Measurements from ENCODE around the gene CEP97. TPM values are rescaled to one million over a fixed set of nuclear protein-coding genes. Genes with fewer than 3 reads are reported as not detected.

CEP97 gene
- polyA plus RNA-seq, 2 donors: 0.94 to 1.1 TPM

DNA sequence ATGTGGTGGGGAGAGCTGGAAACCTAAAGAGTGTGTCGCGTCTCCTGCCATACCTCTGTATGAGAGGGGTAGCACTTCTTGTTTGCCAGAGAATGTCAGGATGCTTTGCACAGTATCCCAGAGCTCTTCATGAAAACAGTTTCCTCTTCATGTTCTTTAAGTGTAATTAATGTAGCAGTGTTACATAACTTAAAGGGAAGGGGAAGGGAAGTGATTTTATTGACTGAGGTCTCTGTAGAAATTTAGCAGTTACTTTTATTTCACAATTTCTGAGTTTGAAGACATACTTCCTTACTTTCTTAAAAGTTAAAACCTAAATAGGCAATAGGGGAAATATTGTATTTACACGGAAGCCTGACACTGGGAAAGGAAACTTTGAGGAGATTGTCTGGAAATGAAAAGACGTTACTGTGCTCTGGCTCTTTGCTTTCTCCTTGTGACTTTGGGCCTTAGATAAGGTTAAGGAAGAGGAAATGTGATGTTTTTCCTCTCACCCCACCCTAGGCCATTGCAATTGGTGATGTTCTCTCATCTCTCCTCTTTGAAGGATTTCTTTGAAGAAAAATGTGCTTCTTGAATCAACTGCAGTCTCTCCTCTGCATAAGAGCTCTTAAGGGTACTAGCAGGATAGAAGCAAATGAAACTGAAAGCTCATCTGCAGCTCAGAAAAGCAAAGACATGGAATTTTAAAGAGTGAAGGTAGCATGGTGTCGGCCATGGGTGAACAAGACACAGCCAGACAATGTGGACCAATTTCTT is 60.6 kb downstream of the CEP97 start:
- H3K9me3 ChIP-seq (ENCODE audit: control insufficient read depth in 2 of 2, insufficient read depth in 1 of 2, low read depth in 1 of 2, low read length in 1 of 2): no peaks in the 10 kb centered on the region
- WGBS, 2 donors: 82 to 85% methylated on average over 5 of the region's 5 CpGs
- H3K27me3 ChIP-seq (ENCODE audit: control insufficient read depth in 1 of 2, insufficient read depth in 2 of 2, low read length in 2 of 2): no peaks in the 10 kb centered on the region
- peaks cover 0 to 7% of the 10 kb centered on the region in 2 donors for H3K36me3 ChIP-seq (ENCODE audit: control insufficient read depth in 2 of 2, insufficient read depth in 2 of 2, low read length in 1 of 2)
- no peak overlapping the region for H3K4me3 ChIP-seq (ENCODE audit: low read depth in 1 of 2, low read length in 2 of 2)
- H3K27ac ChIP-seq (ENCODE audit: low read depth in 2 of 2, low read length in 1 of 2): peak overlapping the region in 1 of 2 donors; percentile 7
- no peaks in the 10 kb centered on the region for H3K4me1 ChIP-seq (ENCODE audit: control insufficient read depth in 2 of 2, insufficient read depth in 2 of 2, low read length in 1 of 2)

GRCh38 chr3:101791778-101792177 is 67.4 kb downstream of the CEP97 start:
- H3K36me3 ChIP-seq (ENCODE audit: control insufficient read depth in 2 of 2, insufficient read depth in 2 of 2, low read length in 1 of 2): no peaks in the 10 kb centered on the region
- peaks cover 0 to 2% of the 10 kb centered on the region in 2 donors for H3K4me1 ChIP-seq (ENCODE audit: control insufficient read depth in 2 of 2, insufficient read depth in 2 of 2, low read length in 1 of 2)
- no peak overlapping the region for H3K27ac ChIP-seq (ENCODE audit: low read depth in 2 of 2, low read length in 1 of 2)
- 90 to 94% methylated on average over 4 of the region's 4 CpGs for WGBS, 2 donors
- no peaks in the 10 kb centered on the region for H3K9me3 ChIP-seq (ENCODE audit: control insufficient read depth in 2 of 2, insufficient read depth in 1 of 2, low read depth in 1 of 2, low read length in 1 of 2)
- H3K27me3 ChIP-seq (ENCODE audit: control insufficient read depth in 1 of 2, insufficient read depth in 2 of 2, low read length in 2 of 2): no peaks in the 10 kb centered on the region
- no peak overlapping the region for H3K4me3 ChIP-seq (ENCODE audit: low read depth in 1 of 2, low read length in 2 of 2)

- 92 to 93% methylated on average over 3 of the region's 3 CpGs for WGBS, 2 donors
- Histone ChIP-seq H3K27ac (ENCODE audit: low read depth in 2 of 2, low read length in 1 of 2) (no peak overlapping the region), H3K9me3 (ENCODE audit: control insufficient read depth in 2 of 2, insufficient read depth in 1 of 2, low read depth in 1 of 2, low read length in 1 of 2) (no peaks in the 10 kb centered on the region), H3K27me3 (ENCODE audit: control insufficient read depth in 1 of 2, insufficient read depth in 2 of 2, low read length in 2 of 2) (no peaks in the 10 kb centered on the region), H3K36me3 (ENCODE audit: control insufficient read depth in 2 of 2, insufficient read depth in 2 of 2, low read length in 1 of 2) (no peaks in the 10 kb centered on the region), H3K4me3 (ENCODE audit: low read depth in 1 of 2, low read length in 2 of 2) (no peak overlapping the region), H3K4me1 (ENCODE audit: control insufficient read depth in 2 of 2, insufficient read depth in 2 of 2, low read length in 1 of 2) (peaks cover 0 to 2% of the 10 kb centered on the region in 2 donors)
Observed at GRCh38 chr3:101796077-101796680, 71.8 kb downstream of the CEP97 start.

- 87 to 91% methylated on average over 4 of the region's 4 CpGs for WGBS, 2 donors
Observed at GRCh38 chr3:101801174-101801573, 76.8 kb downstream of the CEP97 start.

DNA sequence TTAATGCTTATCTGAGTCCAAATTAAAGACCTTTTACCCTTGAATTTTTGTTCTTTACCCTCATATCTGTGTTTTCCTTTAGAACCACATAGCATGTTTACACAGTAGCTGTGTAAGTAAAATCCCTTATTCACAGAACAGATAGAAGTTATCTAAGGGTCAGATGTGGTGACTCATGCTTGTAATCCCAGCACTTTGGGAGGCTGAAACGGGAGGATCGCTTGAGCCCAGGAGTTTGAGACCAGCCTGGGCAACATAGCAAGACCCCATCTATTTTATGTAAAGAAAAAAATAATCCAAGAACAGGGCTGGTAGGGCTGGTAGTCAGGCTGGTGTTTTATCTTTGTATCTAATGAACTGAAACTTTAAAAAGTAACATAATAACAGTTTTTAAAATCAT is 77.8 kb downstream of the CEP97 start:
- Histone ChIP-seq H3K27ac (ENCODE audit: low read depth in 2 of 2, low read length in 1 of 2) (no peak overlapping the region), H3K4me3 (ENCODE audit: low read depth in 1 of 2, low read length in 2 of 2) (no peak overlapping the region), H3K9me3 (ENCODE audit: control insufficient read depth in 2 of 2, insufficient read depth in 1 of 2, low read depth in 1 of 2, low read length in 1 of 2) (no peaks in the 10 kb centered on the region), H3K36me3 (ENCODE audit: control insufficient read depth in 2 of 2, insufficient read depth in 2 of 2, low read length in 1 of 2) (no peaks in the 10 kb centered on the region), H3K4me1 (ENCODE audit: control insufficient read depth in 2 of 2, insufficient read depth in 2 of 2, low read length in 1 of 2) (no peaks in the 10 kb centered on the region), H3K27me3 (ENCODE audit: control insufficient read depth in 1 of 2, insufficient read depth in 2 of 2, low read length in 2 of 2) (no peaks in the 10 kb centered on the region)
- WGBS, 2 donors: 72 to 88% methylated on average over 2 of the region's 2 CpGs

More at GRCh38 chr3:101801174-101801573, 76.8 kb downstream of the CEP97 start:
- no peak overlapping the region for H3K27ac ChIP-seq (ENCODE audit: low read depth in 2 of 2, low read length in 1 of 2)
- no peaks in the 10 kb centered on the region for H3K9me3 ChIP-seq (ENCODE audit: control insufficient read depth in 2 of 2, insufficient read depth in 1 of 2, low read depth in 1 of 2, low read length in 1 of 2)
- no peaks in the 10 kb centered on the region for H3K27me3 ChIP-seq (ENCODE audit: control insufficient read depth in 1 of 2, insufficient read depth in 2 of 2, low read length in 2 of 2)
- H3K4me3 ChIP-seq (ENCODE audit: low read depth in 1 of 2, low read length in 2 of 2): no peak overlapping the region
- no peaks in the 10 kb centered on the region for H3K4me1 ChIP-seq (ENCODE audit: control insufficient read depth in 2 of 2, insufficient read depth in 2 of 2, low read length in 1 of 2)
- no peaks in the 10 kb centered on the region for H3K36me3 ChIP-seq (ENCODE audit: control insufficient read depth in 2 of 2, insufficient read depth in 2 of 2, low read length in 1 of 2)

DNA sequence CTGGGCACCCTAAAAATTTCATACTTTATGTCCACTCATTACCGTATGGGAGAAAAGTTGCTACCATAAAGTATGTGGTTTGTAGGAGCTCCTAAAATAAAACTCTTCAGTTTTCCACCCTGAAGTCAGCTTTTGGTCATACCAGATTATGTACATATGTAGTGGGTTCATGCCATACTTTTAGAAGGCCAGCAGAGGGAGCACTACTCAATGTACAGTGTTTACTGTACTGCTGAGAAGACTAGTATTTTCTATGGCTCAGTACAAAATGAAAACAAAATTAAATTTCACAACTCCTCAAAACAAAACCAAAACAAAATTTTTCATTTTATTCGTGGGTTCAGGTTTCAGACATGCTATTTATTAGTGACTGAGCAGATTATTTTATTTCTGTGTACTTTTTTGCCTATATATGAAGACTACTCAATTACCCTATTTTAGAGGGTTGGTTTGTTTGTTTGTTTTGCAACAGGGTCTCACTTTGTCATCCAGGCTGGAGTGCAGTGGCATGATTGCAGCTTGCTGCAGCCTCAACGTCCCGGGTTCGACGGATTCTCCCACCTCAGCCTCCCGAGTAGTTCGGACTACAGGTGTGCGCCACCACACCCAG is 78.9 kb downstream of the CEP97 start:
- no peaks in the 10 kb centered on the region for H3K27me3 ChIP-seq (ENCODE audit: control insufficient read depth in 1 of 2, insufficient read depth in 2 of 2, low read length in 2 of 2)
- no peak overlapping the region for H3K27ac ChIP-seq (ENCODE audit: low read depth in 2 of 2, low read length in 1 of 2)
- WGBS, 2 donors: 79% methylated on average over 9 of the region's 9 CpGs
- no peaks in the 10 kb centered on the region for H3K36me3 ChIP-seq (ENCODE audit: control insufficient read depth in 2 of 2, insufficient read depth in 2 of 2, low read length in 1 of 2)
- H3K9me3 ChIP-seq (ENCODE audit: control insufficient read depth in 2 of 2, insufficient read depth in 1 of 2, low read depth in 1 of 2, low read length in 1 of 2): no peaks in the 10 kb centered on the region
- no peaks in the 10 kb centered on the region for H3K4me1 ChIP-seq (ENCODE audit: control insufficient read depth in 2 of 2, insufficient read depth in 2 of 2, low read length in 1 of 2)
- no peak overlapping the region for H3K4me3 ChIP-seq (ENCODE audit: low read depth in 1 of 2, low read length in 2 of 2)

DNA sequence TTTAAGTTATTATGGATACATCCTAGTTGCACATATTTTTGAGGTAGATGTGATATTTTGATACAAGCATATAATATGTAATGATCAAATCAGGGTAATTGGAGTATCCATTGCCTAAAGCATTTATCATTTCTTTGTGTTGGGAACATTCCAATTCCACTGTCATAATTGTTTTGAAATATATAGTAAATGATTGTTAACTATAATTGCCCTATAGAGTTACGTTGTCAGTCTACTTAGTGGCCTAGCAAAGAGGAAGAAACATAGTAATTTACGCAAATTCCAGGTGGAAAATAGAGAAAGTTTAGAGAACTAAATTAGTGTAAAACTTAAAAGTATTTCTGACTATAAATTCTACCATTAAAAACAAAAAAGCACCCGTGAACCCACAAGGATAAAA is 79.5 kb downstream of the CEP97 start:
- Histone ChIP-seq H3K27ac (ENCODE audit: low read depth in 2 of 2, low read length in 1 of 2) (no peak overlapping the region), H3K4me1 (ENCODE audit: control insufficient read depth in 2 of 2, insufficient read depth in 2 of 2, low read length in 1 of 2) (no peaks in the 10 kb centered on the region), H3K27me3 (ENCODE audit: control insufficient read depth in 1 of 2, insufficient read depth in 2 of 2, low read length in 2 of 2) (no peaks in the 10 kb centered on the region), H3K4me3 (ENCODE audit: low read depth in 1 of 2, low read length in 2 of 2) (no peak overlapping the region), H3K9me3 (ENCODE audit: control insufficient read depth in 2 of 2, insufficient read depth in 1 of 2, low read depth in 1 of 2, low read length in 1 of 2) (no peaks in the 10 kb centered on the region), H3K36me3 (ENCODE audit: control insufficient read depth in 2 of 2, insufficient read depth in 2 of 2, low read length in 1 of 2) (no peaks in the 10 kb centered on the region)
- 85 to 93% methylated on average over 3 of the region's 3 CpGs for WGBS, 2 donors

DNA sequence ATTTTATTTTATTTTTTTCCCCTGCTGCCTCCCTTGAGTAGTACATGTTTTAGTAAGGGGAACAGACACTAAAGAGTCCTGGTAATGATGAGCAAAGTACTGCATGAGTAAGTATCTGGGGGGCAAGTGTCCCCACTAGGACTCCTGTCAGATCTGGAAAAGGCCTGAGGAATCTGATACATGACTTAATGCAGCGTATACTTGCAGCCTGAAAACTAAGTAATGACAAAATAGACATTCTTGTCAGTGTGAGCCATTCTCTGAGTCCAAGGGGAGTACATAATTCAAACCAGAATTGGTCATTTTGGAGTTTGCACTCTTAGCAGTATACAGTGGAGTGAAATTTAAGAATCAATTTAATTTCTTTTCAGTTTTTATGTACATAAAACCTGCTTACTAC is 82.1 kb downstream of the CEP97 start:
- Histone ChIP-seq H3K4me3 (ENCODE audit: low read depth in 1 of 2, low read length in 2 of 2) (no peak overlapping the region), H3K9me3 (ENCODE audit: control insufficient read depth in 2 of 2, insufficient read depth in 1 of 2, low read depth in 1 of 2, low read length in 1 of 2) (no peaks in the 10 kb centered on the region), H3K4me1 (ENCODE audit: control insufficient read depth in 2 of 2, insufficient read depth in 2 of 2, low read length in 1 of 2) (no peaks in the 10 kb centered on the region), H3K27me3 (ENCODE audit: control insufficient read depth in 1 of 2, insufficient read depth in 2 of 2, low read length in 2 of 2) (no peaks in the 10 kb centered on the region), H3K27ac (ENCODE audit: low read depth in 2 of 2, low read length in 1 of 2) (no peak overlapping the region), H3K36me3 (ENCODE audit: control insufficient read depth in 2 of 2, insufficient read depth in 2 of 2, low read length in 1 of 2) (no peaks in the 10 kb centered on the region)
- 91 to 93% methylated on average over 1 of the region's 1 CpG for WGBS, 2 donors

DNA sequence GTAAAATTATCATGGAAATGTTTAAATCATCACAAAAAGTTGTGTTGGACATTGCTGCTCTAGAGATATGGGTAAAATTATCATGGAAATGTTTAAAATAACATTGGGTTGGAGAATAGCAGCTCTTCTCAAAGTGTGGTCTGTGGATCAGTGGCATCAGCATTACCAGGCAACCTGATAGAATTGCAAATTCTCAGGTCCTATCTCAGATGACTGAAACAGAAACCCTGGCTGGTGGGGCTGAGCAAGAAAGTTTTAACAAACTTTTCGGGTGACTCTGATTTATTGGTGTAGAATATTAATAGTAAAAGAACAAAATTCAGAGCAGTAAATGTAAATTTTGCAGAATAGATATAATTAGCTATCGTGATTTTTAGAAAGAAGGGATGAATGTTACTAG is 83.5 kb downstream of the CEP97 start:
- H3K27me3 ChIP-seq (ENCODE audit: control insufficient read depth in 1 of 2, insufficient read depth in 2 of 2, low read length in 2 of 2): no peaks in the 10 kb centered on the region
- no peaks in the 10 kb centered on the region for H3K9me3 ChIP-seq (ENCODE audit: control insufficient read depth in 2 of 2, insufficient read depth in 1 of 2, low read depth in 1 of 2, low read length in 1 of 2)
- H3K4me1 ChIP-seq (ENCODE audit: control insufficient read depth in 2 of 2, insufficient read depth in 2 of 2, low read length in 1 of 2): no peaks in the 10 kb centered on the region
- no peaks in the 10 kb centered on the region for H3K36me3 ChIP-seq (ENCODE audit: control insufficient read depth in 2 of 2, insufficient read depth in 2 of 2, low read length in 1 of 2)
- no peak overlapping the region for H3K27ac ChIP-seq (ENCODE audit: low read depth in 2 of 2, low read length in 1 of 2)
- WGBS, 2 donors: 84 to 94% methylated on average over 2 of the region's 2 CpGs
- no peak overlapping the region for H3K4me3 ChIP-seq (ENCODE audit: low read depth in 1 of 2, low read length in 2 of 2)

Measured in esophagus (tissue), 2 donors.